ENCODE measurements around the gene SORBS2.
"Not testable (repeated sequence)": the region's sequence is repeated elsewhere in the genome, so short reads cannot be mapped to it uniquely, and the experiment has no call there.

SORBS2 gene

DNA sequence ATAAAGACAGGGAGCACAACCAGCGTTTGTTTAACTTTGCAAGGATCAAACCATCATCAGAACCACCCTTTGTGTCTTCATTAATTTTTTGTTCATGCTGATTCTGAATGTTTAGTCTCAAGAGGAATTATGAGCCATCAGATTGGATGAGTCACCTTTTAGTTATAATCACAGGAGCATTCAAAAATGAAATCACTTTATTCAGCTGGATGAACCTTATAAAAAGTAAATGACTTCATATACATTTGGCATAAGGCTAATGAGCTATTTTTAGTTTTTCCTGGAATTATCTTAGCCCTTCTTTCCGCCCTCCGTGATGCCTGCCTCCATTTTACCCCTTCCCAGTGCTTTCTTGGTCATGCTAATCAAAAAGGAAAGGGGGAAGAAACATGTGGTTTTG is 103.6 kb downstream of the SORBS2 start:
- no peak for DNase-seq

DNA sequence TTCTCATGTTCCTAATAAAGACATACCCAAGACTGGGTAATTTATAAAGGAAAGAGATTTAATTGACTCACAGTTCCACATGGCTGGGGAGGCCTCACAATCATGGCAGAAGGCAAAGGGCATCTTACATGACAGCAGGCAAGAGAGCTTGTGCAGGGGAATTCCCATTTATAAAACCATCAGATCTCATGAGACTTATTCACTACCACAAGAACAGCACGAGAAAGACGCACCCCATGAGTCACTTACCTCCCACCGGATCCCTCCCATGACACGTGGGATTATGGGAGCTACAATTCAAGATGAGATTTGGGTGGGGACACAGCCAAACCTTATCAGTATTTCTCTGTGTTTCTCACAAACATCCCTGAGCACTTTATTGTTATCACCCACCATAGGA is 104.4 kb downstream of the SORBS2 start:
- DNase-seq: not testable (repeated sequence)

DNA sequence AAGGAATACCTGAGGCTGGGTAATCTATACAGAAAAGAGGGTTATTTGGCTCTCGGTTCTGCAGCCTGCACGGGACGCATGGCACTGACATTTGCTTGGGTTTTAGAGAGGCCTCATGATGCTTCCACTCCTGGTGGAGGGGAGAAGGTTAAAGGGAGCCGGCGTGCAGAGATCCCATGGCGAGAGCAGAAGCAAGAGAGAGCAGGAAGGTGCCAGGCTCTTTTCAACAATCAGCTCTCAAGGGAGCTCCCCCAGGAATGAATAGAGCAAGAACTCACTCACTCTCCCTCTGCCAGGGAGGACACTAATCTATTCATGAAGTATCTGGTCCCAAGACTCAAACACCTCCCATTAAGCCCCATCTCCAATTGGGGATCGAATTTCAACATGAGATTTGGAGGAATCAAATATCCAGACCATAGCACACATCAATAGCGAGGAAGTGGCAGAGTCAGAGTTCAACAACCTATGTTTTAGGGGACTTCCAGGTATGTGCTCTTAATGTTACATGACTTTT is 109.8 kb downstream of the SORBS2 start:
- DNase-seq: no peak

DNA sequence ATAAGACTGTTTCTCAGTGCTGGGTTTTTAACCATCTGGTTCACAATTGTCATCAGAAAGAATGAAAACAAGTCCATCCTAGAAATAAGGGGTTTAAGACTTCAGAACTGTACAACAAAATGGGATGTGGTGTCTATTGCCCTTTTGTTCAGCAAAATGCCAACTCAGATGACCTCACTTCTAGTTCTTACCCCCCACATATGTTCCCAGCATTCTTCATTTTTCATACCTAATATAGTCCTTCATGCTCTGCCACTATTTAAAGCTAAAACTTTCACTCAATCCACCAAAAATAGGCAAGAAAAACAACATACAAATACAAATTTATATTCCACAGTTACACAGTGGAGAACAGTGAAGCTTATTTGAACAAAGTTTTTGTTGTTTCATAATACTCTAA is 111.4 kb downstream of the SORBS2 start:
- no peak for DNase-seq

DNA sequence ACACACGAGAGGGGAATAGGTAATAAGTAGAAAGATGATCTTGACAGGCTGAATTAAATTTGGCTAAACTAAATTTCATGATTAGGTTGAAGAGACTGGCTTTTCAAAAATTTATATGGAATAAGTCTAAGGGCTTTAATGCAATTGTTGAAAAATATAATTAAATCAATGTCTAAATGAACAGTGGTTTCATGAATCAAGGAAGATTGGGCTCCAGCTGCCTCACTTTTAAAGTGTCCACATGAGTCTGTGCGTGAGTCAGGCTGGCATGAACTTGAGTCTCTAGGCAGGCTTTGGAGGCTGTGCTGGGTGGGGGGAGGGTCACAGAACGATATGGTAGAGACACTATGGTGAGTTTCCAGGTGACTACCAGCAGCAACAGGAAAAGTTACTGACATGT is 111.9 kb downstream of the SORBS2 start:
- no peak for DNase-seq

DNA sequence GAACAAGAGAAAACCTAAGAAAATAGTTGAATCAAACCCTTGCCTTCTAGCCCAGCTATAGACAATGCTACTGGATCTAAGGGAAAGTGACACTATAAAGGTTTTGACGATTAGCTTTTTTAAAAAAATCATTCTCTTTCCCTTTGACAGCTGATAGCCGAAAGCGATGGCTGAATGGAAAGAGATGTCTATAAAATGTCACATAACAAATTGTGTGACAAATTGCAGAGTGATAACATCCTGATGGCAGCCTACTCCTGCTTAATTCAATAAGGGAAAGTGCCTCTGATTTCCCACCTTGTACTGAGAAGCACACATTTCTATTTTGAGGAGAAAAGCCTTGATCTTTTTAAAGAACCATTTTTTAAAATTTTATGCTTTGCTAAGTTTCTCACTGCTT is 114.5 kb downstream of the SORBS2 start:
- no peak for DNase-seq

DNA sequence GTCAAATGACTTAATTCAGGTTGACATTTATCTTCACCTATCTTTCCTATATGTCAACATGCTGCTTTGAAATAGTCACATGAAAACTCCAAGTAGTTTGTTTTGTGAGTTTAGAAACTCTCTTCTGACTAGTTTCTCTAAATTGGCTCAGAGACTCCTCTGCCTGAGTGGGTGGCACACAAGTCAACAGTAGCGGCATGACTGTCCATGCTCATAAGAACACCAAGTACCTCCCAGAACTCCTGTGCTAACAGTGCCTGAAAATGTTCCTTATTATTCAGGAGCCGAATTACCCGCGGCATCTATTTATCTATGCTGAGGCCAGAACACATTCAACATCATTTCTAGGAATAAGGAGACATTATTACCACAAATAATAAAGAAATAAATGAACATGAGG is 116.3 kb downstream of the SORBS2 start:
- DNase-seq: no peak

DNA sequence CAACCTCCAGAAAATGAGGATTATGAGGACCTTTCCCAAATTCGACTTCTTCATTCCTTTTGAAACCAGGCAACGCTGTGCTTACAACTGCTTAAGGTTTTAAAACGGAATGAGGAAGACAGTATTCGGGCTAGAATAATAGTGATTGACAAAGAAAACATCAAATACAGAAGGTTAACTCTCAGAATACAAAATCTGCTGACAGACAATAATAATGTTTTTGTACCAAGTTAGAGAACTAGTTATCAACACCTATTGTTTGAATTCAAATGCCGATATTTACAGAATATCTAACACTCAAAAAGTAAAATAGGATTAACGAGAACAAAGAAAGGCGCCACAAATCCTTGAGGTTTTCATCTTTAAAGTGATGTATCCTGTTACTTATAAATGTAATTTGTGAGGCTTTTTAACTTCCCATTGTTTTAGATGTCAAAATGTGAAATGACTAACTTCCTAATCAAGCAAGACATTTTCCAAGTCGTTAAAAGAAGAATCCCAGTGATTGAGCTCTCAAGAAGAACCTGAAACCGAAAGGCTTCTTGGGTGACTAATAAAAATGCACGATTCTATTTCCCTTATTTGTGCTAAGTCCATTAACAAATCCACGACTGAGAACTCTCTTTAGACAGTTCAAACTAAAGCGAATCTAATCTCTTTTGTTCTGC is 118.3 kb downstream of the SORBS2 start:
- DNase-seq: no peak

DNA sequence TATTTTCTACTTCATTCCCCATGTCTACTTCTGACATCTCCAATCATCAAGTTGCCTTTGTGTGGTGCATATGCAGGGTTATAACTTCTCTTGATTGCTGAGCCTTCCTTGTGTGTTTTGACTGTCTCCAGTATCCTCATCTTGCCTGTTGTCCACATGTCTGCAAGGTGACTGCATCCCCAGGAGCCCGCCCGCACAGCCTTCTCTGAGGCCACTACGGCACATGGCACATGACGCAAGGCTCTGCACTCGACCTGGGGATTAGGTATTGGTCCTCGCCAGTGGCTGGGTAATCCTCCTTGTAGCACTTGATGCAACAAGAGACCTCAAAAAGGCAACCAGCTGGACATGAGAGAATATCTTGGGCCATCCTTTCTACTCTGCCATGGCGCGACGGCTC is 122.6 kb downstream of the SORBS2 start:
- DNase-seq: no peak

DNA sequence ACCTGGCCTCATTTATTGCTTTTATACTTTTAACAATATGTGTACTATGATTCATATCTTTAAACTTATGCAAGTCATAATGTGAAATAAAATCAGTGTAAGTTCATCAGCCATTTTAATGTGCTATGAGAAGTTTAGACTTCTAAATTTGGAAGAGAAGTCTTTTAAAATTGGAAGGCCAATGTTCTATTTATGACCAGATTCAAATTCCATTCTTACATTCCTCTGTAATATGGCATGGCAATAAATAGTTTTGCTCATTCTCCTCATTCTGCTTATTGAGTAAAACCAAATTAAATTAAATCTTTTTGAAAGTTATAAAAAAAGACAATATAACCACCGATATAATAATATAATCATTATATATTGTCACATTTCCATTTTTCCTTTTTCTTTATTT is 126.2 kb downstream of the SORBS2 start:
- DNase-seq: no peak

DNA sequence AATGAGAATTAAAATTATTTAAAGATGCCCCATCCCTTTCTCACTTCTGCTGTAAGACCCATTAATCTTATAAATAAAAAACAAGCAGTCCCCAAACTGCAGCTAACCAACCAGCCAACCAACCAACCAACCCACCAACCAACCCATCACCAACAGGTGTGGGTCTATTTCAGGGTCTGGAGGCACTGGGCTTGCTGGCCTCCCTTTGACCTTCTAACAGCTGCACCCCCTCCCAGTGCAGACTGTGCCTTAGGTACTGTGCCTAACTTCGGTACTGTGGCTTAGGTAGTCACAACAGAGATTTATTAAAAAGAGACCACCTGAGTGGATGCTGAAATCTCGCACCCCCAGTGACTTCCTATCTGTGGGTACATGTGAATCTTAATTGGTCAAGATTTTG is 128.1 kb downstream of the SORBS2 start:
- DNase-seq: no peak

DNA sequence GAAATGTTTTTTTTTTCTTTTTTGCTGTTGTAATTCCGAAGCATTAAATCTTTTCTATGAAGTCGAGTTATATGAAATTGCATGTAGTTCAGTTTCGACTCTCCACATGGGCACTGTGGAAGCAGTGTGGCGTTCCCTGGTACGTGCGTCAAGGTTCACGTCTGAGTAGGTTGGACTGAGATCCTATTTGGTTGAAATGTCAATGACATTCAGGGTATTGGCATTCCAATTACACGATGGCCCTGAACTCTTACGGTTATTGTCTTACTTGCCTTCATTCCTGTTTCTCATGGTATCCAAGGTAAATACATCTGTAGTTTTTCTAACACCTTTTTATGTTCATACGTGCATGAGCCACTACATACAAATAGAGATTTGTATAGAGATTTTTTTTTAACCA is 128.8 kb downstream of the SORBS2 start:
- no peak for DNase-seq

DNA sequence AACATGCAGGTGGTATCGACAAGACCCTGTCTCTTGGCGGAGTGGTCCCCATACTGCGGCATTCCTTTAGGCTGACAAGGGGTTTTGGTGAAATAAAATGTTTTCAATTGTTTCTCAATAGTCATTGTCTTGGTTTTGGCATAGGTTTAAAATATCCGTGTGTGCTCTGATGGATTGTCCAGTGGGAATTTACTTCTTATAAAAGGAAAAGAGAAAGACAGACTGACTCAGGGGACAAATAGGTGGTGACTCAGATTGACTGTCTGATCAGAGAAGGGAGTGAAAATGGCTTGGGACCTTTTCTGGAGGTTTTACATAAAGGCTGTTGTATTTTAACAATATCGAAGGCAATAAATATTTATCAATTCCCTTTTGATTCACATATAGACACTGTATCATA is 129.8 kb downstream of the SORBS2 start:
- DNase-seq: no peak

DNA sequence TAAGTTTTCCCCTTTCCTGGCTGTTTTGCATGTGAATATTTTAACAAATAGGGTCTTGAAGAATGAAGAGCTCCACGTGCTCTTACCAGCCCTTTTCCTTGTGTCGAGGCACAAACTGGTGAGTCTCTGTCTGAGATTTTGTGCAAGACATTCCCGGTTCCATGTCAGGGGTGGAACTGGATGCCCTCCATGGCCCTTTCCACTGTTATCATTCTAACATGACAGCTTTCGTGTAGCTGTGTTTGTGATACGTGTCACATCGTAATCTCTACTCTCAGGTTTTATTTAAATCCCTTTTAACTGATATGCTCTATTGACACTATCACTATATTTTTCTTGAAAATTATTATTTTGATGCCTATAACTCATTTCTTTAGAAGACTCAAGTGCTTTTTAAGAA is 130.4 kb downstream of the SORBS2 start:
- DNase-seq: no peak

DNA sequence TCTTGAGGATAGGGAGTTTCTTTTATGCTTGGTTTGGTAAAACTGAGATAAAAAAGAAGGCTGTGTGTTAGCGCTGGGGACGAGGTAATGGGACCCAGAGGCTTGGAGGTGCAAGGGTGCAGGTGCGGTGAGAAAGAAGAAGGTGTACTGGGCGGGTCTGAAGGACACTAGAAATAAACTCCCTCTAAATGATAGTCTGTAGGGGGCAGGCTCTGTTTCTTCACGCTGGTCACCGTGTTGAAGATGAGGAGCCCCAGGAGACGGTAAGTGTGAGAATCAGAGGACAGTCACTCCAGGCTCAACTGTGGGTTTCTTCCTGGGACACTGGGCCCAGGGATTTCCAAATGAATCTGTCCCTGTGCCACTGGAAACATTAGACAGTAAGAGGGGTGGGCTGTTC is 131.4 kb downstream of the SORBS2 start:
- no peak for DNase-seq

DNA sequence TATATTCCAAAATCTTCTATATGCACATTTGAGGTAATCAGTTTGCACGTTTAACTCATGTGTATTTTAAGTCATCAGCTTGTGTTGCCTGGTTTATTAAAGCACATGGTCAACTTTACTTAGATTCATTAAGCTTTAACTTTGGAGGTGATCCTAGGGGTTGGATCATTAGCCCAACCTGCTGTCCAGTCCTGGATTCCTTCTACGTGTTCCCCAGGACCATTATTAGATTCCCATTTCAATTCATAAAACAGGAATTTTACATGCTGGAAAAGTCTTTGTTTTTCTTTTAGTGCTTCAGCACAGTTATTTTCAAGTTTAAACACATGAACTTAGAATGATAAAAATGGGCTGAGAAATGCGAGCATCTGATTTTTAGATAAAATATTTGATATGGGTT is 132.5 kb downstream of the SORBS2 start:
- DNase-seq: no peak

DNA sequence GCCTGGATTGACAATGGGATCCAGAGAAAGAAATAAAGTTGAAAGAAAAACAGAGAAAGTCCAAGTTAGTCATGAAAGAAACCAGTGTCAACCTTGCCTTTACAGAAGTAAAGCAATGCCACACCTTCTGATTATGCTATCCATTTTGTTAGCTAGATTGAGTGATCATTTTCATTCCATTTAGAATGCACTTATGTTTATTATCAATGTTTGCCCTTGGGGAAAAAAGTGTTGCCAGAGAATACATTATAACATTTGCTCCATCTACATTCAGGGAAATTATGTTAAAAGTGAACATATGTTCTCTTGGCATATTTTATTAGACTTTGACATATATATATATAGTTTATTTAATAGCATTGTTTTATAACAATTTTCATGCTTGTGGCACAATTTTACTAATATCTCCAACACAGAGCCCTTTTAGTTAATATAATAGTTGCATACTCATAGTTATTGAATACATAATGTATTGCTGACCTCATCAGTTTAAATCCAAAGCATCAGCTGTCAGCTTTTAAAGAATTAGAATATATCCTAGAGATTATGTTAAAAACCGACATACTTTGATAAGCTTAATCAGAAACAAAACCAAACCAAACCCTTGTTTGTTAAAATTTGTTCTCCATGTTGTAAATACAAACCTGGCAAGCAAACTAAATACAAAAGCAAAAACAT is 134.2 kb downstream of the SORBS2 start:
- no peak for DNase-seq

DNA sequence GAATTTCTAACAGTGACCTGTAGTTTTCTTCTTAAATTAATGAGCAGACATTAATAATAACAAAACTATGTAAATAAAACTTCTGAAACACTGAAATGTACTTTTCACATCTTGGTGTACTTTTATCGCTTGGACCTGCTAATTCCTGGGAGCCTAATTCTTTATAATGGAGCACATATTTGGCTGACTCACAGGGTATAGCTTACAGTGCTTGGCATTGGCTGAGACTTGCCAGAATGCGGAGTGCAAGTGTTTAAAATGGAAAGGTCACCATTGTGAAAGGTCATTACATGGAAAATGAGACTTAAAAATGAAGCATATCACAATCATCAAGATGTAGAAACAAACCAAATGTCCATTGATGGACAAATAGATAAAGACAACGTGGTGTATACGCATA is 139.4 kb downstream of the SORBS2 start:
- no peak for DNase-seq

DNA sequence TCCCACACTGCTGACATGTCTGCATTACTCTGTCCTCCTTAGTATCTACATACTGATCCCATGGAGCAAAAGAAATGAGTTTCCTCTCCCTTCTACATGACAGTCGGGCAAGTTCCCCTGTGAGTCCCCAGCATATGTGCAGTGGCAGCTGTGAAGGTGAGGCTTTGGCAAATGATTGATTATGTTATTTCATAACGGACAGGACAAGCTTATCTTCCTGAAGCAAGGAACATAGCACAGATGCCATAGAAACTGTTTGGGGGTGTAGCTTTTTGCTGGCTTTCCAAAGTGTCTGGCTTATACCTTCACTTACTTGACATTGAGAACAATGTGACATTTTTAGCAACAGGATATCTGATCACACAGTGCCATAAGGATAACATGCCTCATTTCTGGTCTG is 139.8 kb downstream of the SORBS2 start:
- DNase-seq: no peak

DNA sequence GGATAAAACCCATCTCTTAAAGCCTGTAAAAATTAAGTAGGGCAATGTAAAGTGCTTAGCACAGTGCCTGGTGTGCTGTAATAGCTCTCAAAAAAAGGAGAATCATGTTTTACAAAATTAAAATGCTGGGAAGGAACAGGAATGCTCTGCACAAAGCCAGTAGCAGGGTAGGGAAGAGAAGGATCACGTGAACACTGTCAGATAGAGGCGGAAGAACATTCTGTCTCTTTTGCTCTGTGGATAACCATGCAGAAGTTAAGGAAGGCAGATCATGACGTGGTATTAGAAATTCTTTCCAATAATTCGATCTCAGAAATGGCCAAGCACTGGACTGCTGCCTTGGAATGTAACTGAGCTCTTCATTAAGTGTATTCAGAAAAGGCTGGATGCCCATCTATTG is 140.5 kb downstream of the SORBS2 start:
- DNase-seq: no peak

DNA sequence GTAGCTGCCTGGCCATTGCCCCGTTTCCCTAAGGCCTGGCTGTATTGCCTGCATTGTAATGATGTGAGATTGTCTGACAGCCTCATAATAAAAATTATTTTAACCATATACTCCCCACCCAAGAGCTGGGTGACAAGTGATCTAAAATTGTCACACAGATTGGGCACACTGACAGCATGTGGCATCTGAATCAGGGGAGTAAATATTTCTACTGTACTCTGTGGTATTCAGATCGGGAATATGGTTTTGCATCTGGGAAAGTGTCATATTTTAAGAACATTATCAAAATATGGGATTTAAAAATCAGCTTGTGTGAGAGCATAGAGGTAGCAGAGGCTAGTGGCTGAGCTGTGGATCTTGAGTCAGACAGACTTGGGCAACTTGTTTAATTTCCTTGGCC is 140.9 kb downstream of the SORBS2 start:
- DNase-seq: no peak

DNA sequence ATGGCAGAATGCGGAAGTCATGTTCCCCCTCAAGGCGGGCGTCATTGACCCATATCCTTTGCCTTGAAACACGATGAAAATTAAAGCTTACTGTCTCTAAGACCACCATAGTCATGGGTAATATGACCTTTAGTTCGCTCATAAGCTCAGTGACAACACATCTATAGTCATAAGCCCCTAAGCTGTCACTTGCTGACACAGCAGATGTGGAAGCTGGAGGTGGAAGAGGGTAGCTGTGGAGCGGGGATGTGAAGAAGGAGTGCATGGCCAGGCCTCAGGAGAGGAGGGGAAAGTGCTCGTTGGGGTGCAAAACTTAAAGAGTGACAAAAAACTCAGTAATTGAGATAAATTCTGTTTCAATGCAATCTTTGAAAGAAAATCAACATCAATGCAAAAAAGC is 142.7 kb downstream of the SORBS2 start:
- DNase-seq: no peak

DNA sequence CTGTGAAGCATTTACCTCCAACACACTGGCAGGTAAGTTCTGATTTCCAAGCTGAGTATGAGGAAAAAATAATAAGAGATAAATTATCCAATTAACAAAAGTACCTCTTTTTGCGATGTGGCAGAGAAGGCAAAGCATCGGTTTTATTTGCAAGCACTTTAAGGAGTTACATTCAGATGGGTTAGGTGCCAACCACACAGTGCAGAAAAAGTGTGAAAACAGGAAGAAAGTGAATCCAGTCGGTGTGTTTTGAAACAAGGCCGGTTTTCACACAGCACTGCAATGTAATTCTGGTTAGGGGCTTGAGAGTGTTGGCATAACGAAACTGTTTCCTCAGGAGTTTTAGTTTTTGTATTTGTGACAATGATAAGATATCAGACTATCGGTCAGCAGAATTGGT is 145.8 kb downstream of the SORBS2 start:
- no peak for DNase-seq

DNA sequence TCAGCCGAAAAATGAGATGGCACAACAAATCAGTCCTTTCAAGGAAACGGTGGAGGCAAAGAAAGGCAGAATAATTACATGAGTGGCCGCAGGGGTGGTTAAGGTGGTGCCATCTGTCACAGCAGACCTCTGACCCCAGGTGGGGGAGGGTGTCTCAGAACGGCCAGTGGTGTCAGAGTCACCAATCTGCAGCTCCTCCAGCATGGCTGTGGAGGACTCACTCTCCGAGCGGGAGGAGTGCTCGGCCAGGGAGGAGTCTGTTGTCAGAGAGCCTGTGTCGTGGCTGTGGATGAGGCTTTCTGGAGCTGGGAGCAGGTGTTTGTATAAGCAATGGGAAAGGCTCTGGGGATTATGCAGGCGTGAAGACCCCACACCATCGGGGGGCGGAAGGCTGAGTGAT is 146.3 kb downstream of the SORBS2 start:
- DNase-seq: no peak

DNA sequence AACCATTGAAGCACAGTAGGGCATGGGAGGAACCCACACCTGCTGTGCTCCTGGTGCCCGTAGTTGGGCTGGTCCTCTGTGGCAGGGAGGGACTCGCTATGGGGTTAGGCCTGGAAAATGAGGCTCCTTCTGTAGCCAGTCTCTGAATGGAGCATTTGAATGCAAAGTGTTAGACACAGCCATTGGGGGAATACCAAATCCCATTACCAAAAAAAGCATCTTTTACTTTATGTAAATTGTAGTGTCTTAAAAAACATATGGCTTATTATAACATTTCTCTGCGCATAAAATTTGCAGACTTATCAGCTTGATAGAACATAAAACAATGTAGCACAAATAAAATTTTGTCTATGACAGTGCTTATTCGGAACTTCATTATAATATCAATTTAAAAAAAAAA is 147.5 kb downstream of the SORBS2 start:
- DNase-seq: no peak

All from activated CD8-positive, alpha-beta memory T cell treated with anti-CD3 and anti-CD28 coated beads, Interleukin-2, amount 50 U/mL, for 48 hours (primary cell).